AG04450 (cell line): ENCODE measurements around the gene EPHA4. TPM values are rescaled to one million over a fixed set of nuclear protein-coding genes. Genes with fewer than 3 reads are reported as not detected.

Source experiments
- CTCF ChIA-PET: fragments of 300-600, 350-600 bp; formaldehyde crosslinking; extraction: SDS; loops from one replicate; lab custom pipeline; 2022; ENCODE audit warnings: antibody characterized with exemption, inconsistent platforms; lab: Charles Lee
- POLR2A ChIA-PET: fragments of 350-600 bp; formaldehyde crosslinking; extraction: SDS; loops from one replicate; lab custom pipeline; 2021; ENCODE audit warnings: antibody characterized with exemption, inconsistent platforms; lab: Yijun Ruan, JAX
- DNase-seq: peaks from one replicate; pipeline ENCODE4 v3.0.0-alpha.2; 2011; ENCODE audit warnings: low read depth, low spot score
- H3K27ac ChIP-seq: one replicate; pipeline ENCODE4 v1.5.1; 2012; ENCODE audit warnings: low read depth, low read length, control low read depth
- H3K27me3 ChIP-seq: one replicate; pipeline ENCODE4 v1.6.0; 2012; ENCODE audit warnings: low read length; ENCODE audit not compliant: control insufficient read depth, insufficient read depth
- H3K4me3 ChIP-seq: 2 replicates; pipeline ENCODE4 v1.5.1; 2011; ENCODE audit warnings: mild to moderate bottlenecking, low read depth, low read length, control low read depth
- H3K9me3 ChIP-seq: 2 replicates; pipeline ENCODE4 v1.5.1; 2012; ENCODE audit warnings: low read length; ENCODE audit not compliant: control insufficient read depth, insufficient read depth
- polyA plus RNA-seq: library from polyadenylated mRNA; depleted of rRNA; stranded (reverse); fragments of >200 nt; gene quantifications from 2 replicates; pipeline ENCODE4 v1.2.3, GENCODE V29; 2011
- TF ChIP-seq, protein P1 (sequence below): IDR thresholded peaks from 2 replicates; pipeline ENCODE4 v1.5.1; 2011; ENCODE audit warnings: low read depth, low read length, control low read depth, inconsistent platforms

Gene EPHA4
- polyA plus RNA-seq, 1 experiment: 37.9 TPM

DNA sequence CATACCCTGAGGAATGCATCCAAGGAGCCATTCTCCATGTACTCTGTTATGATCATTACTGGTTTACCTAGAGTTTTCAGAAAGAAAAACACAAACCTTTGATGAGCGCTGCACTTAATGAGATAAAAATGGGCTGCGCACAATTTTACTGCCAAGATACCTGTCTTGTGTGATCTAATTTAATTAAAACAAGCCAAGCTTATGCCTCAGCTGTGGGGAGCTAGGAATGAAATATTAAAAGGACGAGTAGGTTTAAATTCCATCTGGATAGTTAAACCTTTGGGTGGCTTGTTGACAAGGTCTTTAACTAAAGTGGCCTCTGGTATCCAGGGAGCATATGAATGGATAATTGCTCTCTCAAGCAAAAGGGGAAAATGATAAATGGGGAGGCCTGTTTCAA lies 135.0 kb downstream of the EPHA4 start:
- POLR2A ChIA-PET: no interaction called here
- DNase-seq: no peak
- Histone ChIP-seq H3K27me3 (no peaks in the 10 kb centered on the region), H3K4me3 (no peak overlapping the region), H3K27ac (no peak overlapping the region), H3K9me3 (no peaks in the 10 kb centered on the region)
- CTCF ChIA-PET: no interaction called here
- TF ChIP-seq, protein P1, sequence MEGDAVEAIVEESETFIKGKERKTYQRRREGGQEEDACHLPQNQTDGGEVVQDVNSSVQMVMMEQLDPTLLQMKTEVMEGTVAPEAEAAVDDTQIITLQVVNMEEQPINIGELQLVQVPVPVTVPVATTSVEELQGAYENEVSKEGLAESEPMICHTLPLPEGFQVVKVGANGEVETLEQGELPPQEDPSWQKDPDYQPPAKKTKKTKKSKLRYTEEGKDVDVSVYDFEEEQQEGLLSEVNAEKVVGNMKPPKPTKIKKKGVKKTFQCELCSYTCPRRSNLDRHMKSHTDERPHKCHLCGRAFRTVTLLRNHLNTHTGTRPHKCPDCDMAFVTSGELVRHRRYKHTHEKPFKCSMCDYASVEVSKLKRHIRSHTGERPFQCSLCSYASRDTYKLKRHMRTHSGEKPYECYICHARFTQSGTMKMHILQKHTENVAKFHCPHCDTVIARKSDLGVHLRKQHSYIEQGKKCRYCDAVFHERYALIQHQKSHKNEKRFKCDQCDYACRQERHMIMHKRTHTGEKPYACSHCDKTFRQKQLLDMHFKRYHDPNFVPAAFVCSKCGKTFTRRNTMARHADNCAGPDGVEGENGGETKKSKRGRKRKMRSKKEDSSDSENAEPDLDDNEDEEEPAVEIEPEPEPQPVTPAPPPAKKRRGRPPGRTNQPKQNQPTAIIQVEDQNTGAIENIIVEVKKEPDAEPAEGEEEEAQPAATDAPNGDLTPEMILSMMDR: no peak

DNA sequence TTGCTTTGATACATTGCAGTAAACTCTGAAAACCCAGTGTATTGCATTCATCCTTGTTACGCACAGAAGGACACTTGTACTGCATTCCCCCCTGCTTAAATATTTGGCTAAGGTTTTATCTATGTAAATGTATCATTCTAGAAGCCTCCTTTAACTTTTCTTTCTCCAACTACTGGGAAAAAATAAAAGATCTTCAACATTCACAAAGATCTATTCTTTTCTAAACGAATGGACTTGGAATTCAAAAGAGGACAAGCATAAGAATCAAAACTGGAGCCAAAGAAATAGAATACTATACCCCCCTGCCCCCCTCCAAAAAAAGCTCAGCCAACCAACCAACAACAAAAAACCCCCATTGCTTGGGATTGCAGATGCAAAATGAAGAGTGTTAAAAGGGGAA lies 136.9 kb downstream of the EPHA4 start:
- no peak overlapping the region for H3K4me3 ChIP-seq
- no peaks in the 10 kb centered on the region for H3K9me3 ChIP-seq
- H3K27ac ChIP-seq: no peak overlapping the region
- TF ChIP-seq, protein P1: no peak
- no peaks in the 10 kb centered on the region for H3K27me3 ChIP-seq
- ChIA-PET POLR2A (no interaction called here), CTCF (no interaction called here)
- no peak for DNase-seq

DNA sequence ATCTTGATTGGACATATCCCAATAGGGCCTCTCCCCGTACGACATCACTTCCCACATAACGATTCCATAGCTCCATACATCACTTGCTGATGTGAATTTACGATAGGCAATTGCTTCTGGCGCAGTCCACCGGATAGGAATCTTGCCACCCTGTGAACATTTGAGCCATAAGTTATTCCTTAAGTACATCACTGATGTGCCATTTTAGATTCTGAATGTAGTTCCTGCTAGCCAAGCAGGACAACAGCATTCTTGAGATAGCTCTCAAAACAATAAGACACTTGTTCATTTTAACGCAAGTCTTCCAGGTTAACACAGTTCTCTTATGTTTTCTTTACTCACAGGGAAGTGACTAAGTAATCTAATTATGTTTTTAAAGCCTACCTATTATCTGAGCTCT lies 138.0 kb downstream of the EPHA4 start:
- no peak overlapping the region for H3K27ac ChIP-seq
- DNase-seq: no peak
- CTCF ChIA-PET: no interaction called here
- H3K9me3 ChIP-seq: no peaks in the 10 kb centered on the region
- TF ChIP-seq, protein P1: no peak
- POLR2A ChIA-PET: no interaction called here
- H3K4me3 ChIP-seq: no peak overlapping the region
- H3K27me3 ChIP-seq: no peaks in the 10 kb centered on the region

DNA sequence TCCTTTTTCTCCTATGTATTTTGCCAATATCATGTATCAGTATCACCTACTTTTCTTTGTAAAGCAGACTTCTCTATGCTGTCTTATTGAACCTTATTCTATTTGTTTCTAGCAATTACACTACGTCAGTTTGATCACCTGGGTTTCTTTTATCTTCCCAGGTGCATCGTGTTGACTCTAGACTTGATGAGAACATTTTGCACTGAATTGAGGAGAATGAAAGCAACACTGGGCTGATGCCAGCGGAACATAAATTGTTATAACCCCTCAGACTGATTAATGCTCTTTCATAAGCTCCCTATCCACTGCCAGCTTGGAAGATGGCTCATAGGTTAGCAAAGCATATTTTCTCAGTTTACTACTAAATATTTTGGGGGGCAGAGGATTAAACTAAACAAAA lies 140.6 kb downstream of the EPHA4 start:
- no peak for DNase-seq
- CTCF ChIA-PET: no interaction called here
- H3K4me3 ChIP-seq: no peak overlapping the region
- no peak overlapping the region for H3K27ac ChIP-seq
- POLR2A ChIA-PET: no interaction called here
- TF ChIP-seq, protein P1: no peak
- no peaks in the 10 kb centered on the region for H3K9me3 ChIP-seq
- no peaks in the 10 kb centered on the region for H3K27me3 ChIP-seq

DNA sequence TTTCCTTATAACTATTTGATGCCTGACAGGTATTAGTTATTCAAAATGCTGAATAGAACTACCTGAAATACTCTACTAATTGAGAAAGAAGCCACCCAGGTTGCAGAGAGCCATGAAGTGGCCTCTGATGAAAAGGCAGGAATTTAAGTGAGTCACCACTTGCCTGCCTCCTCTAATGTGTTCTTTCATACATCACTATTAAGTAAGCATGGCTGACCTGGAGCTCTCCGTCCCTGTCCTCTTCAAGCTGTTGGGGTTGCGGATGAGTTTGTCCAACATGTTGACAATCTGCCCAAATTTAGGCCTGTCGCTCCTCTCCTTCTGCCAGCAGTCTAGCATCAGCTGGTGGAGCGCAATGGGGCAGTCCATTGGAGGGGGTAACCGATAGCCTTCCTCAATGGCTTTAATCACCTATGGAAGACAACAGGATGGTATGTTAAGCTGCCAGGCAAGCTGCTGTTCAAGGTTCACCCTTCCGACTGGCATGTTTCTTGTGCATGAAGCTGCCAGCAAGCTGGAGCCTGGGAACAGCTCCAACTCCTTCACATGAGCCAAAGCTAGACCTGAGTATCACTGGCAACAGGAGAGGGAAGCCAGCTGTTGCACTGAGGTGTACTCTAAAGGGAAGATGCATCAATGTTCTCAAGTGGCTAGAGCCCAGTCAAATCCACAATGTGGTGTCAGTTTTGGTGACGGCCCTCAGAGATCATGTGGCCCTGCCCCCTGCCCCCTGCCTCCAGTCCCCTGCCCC lies 142.2 kb downstream of the EPHA4 start:
- H3K4me3 ChIP-seq: no peak overlapping the region
- H3K9me3 ChIP-seq: no peaks in the 10 kb centered on the region
- no peaks in the 10 kb centered on the region for H3K27me3 ChIP-seq
- DNase-seq: no peak
- ChIA-PET POLR2A (no interaction called here), CTCF (no interaction called here)
- TF ChIP-seq, protein P1: no peak
- H3K27ac ChIP-seq: no peak overlapping the region
